HG03139 (cell line): ENCODE data around the gene ANKDD1A.

Experiments
- ATAC-seq: cut with Tn5 transposase; IDR thresholded peaks from one replicate; pipeline ENCODE4 v1.9.1; 2021; ENCODE audit not compliant: unreplicated experiment

Gene ANKDD1A

DNA sequence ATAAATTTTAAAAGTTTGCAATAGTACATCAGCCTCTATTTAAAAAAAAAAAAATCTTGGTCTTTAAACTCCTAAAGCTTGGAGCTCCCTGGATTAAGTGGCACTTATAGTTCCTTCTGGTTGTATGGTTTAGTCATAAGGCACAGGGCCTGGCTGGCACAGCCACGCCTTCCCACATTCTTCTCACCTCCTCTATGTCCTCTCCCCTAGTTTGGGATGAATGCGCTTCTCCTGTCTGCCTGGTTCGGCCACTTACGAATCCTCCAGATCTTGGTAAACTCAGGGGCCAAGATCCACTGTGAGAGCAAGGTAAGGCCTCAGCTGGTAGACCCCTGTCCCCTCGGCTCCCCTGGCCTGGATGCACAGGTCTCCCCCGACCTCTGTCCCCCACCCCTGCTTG lies 10.0 kb downstream of the ANKDD1A start:
- ATAC-seq: no peak

DNA sequence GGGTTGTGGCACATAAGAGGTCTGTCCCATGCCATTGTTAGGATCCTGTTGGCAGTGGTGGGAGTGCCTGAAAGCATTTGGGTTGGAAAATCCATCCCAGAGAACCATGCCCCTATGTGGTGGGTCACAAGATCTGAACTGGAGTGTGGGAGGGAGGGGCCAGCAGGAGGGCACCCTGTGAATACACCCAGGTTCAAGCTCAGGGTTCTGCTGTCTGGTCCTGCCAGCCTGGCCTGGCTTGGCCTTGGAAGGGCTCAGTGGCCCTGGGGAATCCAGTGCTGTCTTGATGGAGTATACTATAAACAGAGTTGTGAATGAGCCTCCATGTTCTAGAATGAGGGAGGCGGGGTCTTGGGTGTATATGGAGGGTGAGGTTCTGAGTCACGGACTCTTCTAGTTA lies 11.8 kb downstream of the ANKDD1A start:
- ATAC-seq: no peak

DNA sequence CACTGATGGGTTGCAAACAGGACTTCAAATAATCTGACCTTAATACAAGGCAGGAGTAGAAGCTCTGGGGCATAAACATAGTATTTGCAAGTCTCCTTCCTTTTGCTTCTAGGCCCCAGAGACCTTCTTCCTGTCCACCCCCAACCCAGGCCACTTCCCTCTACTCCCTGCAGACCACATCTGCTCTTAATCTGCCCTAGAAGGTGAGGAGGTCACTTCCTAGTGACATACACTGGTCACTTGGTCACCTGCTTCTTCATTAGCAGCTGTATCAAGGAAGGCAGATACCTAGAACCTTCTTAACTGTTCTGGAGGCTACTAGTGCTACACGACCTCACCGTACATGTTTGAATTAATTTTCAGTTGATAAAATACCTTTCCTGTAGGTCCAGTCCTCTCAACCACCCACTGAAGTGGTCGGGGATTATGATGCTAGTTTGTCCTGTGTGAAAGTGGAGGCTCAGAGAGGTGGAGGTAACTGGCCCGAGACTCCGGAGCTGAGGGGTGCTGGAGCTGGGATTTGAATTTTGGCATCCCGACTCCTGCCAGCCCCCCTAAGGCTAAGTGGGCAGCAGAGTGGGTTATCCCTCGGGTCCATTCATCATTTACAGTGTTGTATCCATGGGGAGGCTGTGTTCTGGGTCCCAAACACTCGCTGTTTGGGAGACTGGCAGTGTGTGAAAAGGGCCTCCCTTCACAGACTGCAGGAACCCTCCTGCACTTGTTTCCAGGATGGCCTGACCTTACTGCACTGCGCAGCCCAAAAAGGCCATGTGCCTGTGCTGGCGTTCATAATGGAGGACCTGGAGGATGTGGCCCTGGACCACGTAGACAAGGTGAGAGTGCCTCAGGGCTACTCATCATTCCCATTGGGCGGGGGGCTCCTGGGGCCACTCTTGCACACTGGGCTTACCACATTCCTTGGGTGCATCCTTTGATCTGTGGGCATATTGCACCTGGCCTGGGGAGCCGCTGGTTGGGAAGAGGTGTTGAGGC lies 13.9 kb downstream of the ANKDD1A start:
- no peak for ATAC-seq

DNA sequence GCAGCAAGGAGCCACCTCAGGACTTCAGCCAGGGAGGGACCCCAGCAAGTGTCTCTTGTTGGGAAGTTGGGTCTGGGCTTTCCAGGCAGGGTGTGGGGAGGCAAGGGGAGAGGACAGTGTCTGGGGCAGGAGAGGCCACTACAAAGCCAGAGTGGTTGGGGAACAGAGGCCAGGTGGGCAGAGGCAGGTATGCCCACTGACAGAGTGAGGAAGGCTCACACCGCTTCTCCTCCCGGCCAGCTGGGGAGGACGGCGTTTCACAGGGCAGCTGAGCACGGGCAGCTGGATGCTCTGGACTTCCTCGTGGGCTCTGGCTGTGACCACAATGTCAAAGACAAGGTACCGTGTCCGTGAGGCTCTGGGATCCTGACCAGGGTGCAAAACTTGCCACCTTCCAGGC lies 15.0 kb downstream of the ANKDD1A start:
- no peak for ATAC-seq

DNA sequence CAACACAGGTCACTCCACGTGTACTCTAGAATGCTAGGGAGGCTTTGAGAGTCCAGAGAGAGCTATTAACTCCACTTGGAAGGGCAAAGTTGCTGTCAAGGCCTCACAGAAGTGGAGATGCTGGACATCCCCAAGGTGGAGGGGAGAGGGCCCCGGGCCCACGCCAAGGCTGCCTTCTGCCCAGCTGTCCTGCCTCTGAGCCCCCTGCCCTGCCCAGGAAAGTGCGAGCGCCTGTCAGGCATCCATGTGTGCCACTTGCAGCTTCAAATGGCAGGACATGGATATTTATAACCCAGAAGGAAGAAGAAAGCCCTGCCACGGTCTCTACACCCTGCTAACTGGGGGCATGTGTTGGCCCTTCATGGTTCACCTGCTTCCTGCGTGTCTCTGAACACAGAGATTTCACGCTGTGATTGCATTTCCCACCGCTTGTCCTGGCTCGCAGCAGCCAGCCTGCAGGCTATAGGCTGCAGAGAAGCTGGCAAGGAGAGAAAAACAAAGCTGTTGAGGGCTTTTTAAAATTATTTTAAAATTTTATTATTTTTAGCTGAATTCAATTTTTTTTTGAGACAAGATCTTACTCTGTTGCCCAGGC lies 17.0 kb downstream of the ANKDD1A start:
- ATAC-seq: no peak

DNA sequence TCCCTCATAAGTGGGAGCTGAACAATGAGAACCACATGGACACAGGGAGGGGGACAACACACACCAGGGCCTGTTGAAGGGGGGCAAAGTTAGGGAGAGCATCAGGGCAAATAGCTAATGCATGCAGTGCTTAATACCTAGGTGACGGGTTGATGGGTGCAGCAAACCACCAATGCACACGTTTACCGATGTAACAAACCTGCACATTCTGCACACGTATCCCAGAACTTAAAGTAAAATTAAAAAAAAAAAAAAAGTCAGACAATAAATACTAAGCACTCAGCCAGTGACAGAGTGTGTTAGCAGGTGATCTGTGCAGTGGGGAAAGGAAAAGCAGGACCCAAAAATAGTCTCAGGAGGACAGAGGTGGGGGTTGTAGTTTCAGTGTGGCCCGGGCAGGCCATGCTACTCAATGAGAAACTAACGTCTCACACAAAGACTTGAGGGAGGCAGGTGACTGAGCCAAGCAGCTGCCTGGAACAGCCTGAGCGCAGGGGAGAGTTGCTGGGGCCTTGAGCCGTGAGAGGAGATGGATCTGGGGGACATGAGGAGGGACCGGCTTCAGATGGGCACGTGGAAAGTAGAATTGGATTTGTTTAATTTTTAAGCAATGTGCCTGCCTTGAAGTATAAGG lies 18.4 kb downstream of the ANKDD1A start:
- no peak for ATAC-seq

DNA sequence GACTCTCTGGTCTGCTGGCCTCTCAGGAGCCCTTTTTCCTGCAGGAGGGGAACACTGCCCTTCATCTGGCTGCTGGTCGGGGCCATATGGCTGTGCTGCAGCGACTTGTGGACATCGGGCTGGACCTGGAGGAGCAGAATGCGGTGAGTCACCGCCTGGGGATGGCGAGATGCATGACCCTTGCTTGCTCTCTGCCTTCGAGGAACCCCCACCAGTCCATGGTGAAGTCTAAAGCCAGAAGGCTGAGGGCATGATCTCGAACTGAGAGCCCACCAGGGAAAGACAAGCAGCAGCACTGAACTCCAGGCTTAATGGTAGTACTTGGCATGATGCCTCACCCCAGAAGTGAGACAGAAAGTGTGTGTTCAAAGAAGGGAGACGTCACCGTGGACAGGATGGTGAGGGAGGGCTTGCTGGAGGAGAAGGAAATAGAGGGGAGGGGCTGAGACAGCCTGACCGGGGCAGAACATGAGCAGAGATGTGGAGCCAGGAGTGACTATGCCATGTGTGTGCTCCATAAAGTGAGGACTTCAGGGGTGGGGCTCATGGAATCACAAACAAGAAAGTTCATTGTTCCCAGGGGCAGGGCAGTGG lies 19.2 kb downstream of the ANKDD1A start:
- ATAC-seq: no peak

DNA sequence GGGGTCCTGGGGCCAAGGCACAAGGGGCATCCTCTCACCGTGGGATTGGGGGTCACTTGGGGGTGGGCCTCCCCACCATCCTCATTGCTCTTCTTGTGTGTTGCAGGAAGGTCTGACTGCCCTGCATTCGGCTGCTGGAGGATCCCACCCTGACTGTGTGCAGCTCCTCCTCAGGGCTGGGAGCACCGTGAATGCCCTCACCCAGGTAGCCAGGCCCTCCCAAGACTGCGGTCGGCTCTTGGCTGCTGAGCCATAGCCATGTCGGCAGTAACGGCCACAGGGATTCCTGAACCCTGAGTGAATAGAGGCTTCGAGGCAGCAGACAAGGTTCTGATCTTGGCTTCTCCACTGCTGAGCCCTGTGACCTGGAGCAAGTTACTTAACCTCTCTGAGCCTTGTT lies 19.7 kb downstream of the ANKDD1A start:
- no peak for ATAC-seq

DNA sequence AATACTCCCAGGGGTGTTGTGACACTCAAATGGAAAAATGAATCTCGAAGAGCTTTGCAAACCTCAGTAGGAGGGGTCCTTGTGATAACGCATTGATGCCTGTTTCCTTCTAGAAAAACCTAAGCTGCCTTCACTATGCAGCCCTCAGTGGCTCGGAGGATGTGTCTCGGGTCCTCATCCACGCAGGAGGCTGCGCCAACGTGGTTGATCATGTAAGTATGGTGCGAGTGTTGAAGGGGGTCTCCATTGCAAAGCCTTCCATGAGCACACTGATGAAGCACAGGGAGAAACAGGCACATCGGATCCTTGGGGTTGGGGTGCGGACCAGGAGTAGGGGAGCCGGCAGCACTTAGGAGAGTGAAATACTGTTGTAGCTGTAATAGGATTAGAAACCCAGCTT lies 22.3 kb downstream of the ANKDD1A start:
- no peak for ATAC-seq

DNA sequence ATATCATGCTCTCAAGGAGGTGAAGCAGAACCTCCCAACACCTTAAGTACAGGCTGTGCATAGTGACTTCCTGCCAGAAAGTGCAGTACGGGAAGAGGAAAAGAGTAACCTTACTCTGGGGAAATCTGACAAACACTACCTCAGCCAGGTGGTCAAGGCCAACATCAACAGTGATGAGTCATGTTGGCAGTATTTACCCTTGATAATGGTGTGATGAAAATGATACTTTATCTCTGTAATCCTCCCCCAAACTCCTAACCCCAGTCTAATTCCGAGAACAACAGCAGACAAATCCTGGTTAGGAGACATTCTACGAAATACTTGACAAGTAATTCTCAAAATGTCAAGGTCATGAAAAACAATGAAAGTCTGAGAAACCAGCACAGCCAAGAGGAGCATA lies 26.5 kb downstream of the ANKDD1A start:
- no peak for ATAC-seq

DNA sequence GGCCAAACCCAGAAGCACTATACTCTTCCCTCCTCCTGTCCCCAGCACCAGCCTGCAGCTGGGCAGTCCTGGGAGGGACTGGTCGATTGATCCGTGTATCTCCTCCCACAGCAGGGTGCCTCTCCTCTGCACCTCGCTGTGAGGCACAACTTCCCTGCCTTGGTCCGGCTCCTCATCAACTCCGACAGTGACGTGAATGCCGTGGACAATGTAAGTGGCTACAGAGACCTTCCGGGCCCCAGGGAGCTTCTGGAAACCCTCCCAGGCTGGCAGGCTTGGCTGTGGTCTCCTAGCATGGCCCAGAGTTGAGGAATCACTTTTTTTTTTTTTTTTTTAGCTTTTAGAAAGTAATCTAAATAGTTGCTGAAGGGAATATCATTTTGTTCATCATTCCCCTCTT lies 30.7 kb downstream of the ANKDD1A start:
- ATAC-seq: no peak

DNA sequence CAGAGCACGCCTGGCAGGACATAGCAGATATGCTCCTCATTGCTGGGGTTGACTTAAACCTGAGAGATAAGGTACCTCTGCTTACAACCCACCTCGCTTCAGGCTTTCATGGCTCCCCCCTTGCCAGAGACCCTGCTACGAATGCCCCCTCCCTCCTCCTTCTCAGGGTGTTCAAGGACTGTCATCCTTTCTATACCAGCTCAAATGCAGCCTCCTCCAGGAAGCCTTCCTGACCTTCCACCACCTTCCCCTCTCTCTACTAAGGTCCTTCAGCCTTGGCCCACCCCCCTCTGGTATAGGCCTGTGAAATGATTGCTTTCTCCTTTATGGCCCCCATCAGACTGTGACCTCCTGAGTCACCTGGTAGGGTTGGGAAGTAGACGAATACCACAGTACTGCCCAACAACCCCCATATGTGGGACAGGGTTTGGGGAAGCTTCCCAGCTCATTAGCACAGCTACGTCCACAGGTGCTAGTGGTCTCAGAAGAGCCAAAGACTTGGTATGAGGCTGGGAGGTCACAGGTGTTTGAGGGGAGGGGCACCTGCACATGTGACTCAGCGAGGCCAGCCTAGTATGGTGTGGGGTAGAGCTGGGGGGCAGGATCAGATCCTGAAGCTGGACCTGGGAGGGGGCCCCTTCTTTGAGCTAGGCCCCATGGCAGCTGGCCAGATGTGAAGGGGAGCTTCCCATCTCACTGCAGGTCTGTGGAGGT lies 32.0 kb downstream of the ANKDD1A start:
- ATAC-seq: no peak

DNA sequence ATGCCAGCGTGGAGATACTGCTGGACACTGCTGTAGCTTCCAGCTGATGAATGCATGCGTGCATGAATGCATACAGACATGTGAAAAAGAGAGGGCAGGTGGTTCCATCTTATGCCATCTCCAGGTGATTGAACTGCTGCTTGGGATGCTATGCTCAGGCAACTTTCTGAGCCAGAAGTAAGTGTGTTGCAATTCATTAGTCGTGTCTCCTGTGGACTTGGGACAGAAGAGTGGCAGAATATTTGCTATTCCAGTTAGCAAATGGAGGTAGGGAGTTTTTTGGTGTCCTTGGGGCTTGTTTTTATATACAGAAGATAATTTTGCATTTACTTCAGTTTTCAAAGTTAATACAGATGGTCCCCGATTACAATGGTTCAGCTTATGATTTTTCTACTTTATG lies 33.3 kb downstream of the ANKDD1A start:
- ATAC-seq: no peak

DNA sequence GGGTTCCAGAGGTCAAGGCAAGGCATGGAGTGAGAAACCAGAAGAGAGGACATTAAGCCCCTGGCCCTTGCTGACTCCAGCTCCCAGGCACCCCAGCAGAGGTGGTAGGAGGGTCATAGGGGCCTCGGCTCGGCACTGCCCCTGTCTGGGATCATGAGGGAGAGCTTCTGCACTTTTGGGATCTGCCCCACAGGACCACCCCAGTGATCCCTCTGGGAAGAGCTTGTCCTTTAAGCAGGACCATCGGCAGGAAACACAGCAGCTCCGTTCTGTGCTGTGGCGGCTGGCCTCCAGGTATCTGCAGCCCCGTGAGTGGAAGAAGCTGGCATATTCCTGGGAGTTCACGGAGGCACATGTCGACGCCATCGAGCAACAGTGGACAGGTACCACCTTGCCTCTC lies 35.5 kb downstream of the ANKDD1A start:
- ATAC-seq: no peak

DNA sequence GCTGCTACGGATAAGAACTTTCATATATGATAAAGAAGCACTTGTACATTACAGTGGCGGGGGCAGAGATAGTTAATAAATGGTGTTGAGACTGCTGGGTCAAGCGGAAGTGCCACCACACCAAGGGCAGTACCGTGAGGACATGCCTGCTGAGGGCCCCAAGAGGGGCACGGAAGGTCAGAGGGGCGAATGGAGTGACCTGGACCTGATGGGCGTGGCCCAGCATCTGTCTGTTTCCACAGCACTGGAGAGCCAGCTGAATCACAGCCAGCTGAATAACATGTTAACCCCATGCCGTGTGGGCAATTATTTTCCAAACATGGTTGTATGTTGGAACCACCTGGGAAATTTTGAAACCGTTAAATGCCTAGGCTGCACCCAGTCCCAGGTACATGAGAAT lies 37.2 kb downstream of the ANKDD1A start:
- ATAC-seq: no peak

DNA sequence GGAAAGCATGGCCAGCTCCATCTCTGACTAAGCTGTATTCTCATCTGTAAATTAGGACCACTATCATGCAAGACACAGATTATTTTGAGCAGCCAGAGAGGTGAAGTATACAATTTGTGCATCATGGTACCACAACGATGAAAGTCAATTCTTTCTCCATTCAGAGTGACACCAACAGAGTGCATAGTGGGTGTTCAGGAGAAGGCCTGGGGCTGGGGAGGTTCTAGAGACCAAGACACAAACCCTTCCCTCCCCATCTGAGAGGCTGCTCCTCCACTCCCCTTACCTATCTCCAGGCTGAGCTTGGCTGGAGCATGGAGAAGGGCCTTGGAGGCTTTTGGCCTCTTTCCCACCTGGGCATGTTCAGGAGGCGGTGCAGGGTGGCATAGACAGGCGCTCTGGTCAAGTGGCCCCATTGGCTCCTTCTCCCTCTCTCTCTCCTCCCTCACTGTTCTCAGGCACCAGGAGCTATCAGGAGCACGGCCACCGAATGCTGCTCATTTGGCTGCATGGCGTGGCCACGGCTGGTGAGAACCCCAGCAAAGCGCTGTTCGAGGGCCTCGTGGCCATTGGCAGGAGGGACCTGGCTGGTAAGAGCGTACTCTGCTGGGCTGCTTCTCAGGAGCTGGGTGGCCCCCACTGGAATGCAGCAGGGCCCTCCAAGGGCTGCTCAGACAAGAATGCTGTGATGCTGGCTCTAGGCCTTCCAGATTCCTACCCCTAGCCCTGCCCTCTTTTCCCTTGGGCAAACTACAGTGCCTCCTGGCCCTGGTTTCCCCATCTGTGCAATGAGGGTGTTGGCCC lies 37.9 kb downstream of the ANKDD1A start:
- no peak for ATAC-seq

DNA sequence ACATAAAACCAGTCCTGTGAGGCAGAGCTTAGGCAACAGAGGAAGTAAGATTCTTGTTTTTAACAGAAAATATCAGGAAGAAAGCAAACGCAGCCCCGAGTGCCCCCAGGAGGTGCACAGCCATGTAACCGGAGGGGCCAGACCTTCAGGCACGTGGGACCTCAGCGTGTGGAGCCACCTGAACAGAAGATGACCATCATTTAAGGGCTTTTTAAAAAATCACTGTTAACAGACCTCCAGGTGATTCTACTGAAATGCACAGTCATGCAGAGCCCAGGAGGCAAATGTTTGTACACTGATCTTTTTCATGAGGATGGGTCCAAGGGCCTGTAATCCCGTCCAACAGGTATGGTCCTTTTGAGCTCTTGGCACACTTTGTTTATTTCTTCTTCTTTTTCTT lies 39.2 kb downstream of the ANKDD1A start:
- no peak for ATAC-seq

DNA sequence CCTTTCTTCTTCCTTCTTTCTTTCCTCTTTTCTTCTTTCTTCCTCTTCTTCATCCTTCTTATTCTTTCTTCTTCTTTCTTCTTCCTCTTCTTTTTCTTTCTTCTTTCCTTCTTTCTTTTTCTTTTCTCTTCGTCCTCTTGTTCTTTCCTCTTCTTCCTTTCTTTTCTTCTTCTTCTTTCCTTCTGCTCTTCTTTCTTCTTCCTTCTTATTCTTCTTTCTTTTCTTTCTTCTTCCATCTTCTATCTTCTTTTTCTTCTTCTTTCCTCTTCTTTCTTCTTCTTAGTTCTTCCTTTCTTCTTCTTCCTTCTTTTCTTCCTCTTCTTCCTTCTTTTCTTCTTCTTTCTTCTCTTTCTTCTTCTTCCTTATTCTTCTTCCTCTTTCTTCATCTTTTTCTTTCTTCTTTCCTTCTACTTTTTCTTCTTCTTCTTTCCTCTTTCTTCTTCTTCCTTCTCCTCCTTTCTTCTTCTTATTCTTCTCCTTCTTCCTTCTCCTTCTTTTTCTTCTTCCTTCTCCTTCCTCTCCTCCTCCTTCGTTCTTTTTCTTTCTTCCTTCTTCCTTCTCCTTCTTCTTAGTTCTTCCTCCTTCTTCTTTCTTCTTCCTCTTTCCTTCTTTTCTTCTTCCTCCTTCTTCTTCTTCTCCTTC lies 40.2 kb downstream of the ANKDD1A start:
- ATAC-seq: no peak

DNA sequence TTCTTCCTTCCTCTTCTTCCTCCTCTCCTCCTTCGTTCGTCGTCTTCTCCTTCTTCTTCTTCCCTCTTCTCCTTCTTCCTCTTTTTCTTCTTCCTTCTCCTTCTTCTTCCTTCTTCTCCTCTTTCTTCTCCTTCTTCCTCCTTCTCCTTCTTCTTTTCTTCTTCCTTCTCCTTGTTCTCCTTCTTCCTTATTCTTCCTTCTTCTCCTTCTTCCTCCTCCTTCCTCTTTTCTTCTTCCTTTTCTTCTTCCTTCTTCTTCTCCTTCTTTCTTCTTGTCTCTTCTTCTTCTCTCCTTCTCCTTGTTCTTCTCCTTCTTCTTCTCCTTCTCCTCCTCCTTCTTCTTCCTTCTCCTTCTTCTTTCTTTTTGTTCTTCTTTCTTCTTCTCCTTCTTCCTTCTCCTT lies 42.7 kb downstream of the ANKDD1A start:
- no peak for ATAC-seq

DNA sequence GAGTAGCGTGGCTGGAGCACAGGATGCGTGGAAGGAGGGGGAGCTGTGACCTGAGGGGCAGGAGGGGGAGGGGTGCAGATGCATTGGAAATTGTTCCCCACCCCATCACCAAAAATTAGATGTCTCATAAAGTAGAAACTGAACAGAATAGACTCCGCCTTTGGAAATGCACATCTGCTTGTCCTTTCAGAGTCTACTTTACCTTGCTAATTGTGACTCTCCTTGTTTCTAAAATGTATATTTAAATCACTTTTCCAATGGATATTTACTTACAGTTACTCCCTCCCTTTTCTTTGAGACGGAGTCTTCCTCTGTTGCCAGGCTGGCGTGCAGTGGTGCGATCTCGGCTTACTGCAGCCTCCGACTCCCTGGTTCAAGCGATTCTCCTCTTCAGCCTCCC lies 47.4 kb downstream of the ANKDD1A start:
- no peak for ATAC-seq
